K562 (cell line): Measurements from ENCODE around the gene GPRC5A. TPM values are rescaled to one million over a fixed set of nuclear protein-coding genes. Genes with fewer than 3 reads are reported as not detected.
A peak's percentile ranks its signal among the peaks of the same experiment; 100 is the strongest.

Source experiments
- CREM ChIP-seq: IDR thresholded peaks from 2 replicates; pipeline ENCODE4 v1.6.1; 2014; ENCODE audit warnings: antibody characterized with exemption, low read depth
- GATA2 ChIP-seq: sonication (generic); formaldehyde crosslinking; IDR thresholded peaks from 2 replicates; pipeline ENCODE4 v1.4.0; 2020; ENCODE audit warnings: mild to moderate bottlenecking, missing genetic modification reagents
- ILK ChIP-seq: fragments of 450-650 bp; IDR thresholded peaks from 2 replicates; pipeline ENCODE4 v1.6.1; 2016; ENCODE audit warnings: missing genetic modification characterization, low read depth, mild to moderate bottlenecking, missing compliant biosample characterization, moderate library complexity, borderline replicate concordance
- JUND ChIP-seq, 2 experiments: IDR thresholded peaks; 2 replicates in 1 of 2; 3 replicates in 1 of 2; pipeline ENCODE4 v1.6.1; 2011; ENCODE audit warnings: borderline replicate concordance in 2 of 2, low read depth in 2 of 2, low read length in 2 of 2, improper control_type of control experiment in 1 of 2, missing biosample characterization in 1 of 2, missing genetic modification characterization in 1 of 2, missing genetic modification reagents in 1 of 2
- L3MBTL2 ChIP-seq: fragments of 450-650 bp; IDR thresholded peaks from 2 replicates; pipeline ENCODE4 v1.6.1; 2016; ENCODE audit warnings: mild to moderate bottlenecking, moderate library complexity
- MYC ChIP-seq, 2 experiments: fragments of 250-450 bp in 1 of 2; sonication (Bioruptor Pico) in 1 of 2; IDR thresholded peaks; 2 replicates each; pipeline versions ENCODE4 v1.5.1 to v1.6.1; 2012 to 2021; ENCODE audit warnings: low read depth in 2 of 2, borderline replicate concordance in 1 of 2, improper control_type of control experiment in 1 of 2, low read length in 1 of 2, mild to moderate bottlenecking in 1 of 2, moderate library complexity in 1 of 2
- RBM22 ChIP-seq: fragments of 200-400 bp; formaldehyde crosslinking; IDR thresholded peaks from 2 replicates; pipeline ENCODE4 v1.6.1; 2018; ENCODE audit warnings: low read length, low read depth; ENCODE audit not compliant: poor library complexity, severe bottlenecking
- RNF2 ChIP-seq: sonication (generic); IDR thresholded peaks from 2 replicates; pipeline ENCODE4 v1.6.1; 2016
- SRF ChIP-seq, 2 experiments: fragments of 250-450, 450-650 bp in 1 of 2; sonication (Bioruptor Pico) in 1 of 2; sonication (generic) in 1 of 2; formaldehyde crosslinking; IDR thresholded peaks; 2 replicates each; pipeline versions ENCODE4 v1.5.0 to v1.5.1; 2020 to 2022; ENCODE audit warnings: mild to moderate bottlenecking in 1 of 2, missing genetic modification reagents in 1 of 2
- YY1 ChIP-seq, 3 experiments: IDR thresholded peaks; 2 replicates each; pipeline ENCODE4 v1.6.1; 2011; ENCODE audit warnings: low read length in 2 of 3, mild to moderate bottlenecking in 2 of 3, moderate library complexity in 2 of 3, borderline replicate concordance in 1 of 3, control low read depth in 1 of 3, low read depth in 1 of 3; ENCODE audit not compliant: insufficient read depth in 3 of 3, insufficient replicate concordance in 2 of 3, control insufficient read depth in 1 of 3, insufficient read length in 1 of 3; ENCODE audit errors: extremely low read depth in 1 of 3
- ZNF24 ChIP-seq: fragments of 450-650 bp; IDR thresholded peaks from 2 replicates; pipeline ENCODE4 v1.6.1; 2016
- polyA plus RNA-seq, 8 experiments: library from polyadenylated mRNA; depleted of rRNA in 4 of 8; stranded (reverse) in 5 of 8; unstranded in 3 of 8; fragments of >200 nt; fragmentation: Nextera tagmentation in 2 of 8; fragmentation: Illumina TruSeq in 1 of 8; extraction: Ambion mirVana in 2 of 8; extraction: Trizol in 1 of 8; gene quantifications; 2 replicates each; pipeline versions ENCODE4 v1.2.1 to v1.2.3, GENCODE V29; 2011 to 2014; ENCODE audit warnings: inconsistent platforms in 1 of 8, missing spikeins in 1 of 8
- total RNA-seq, 7 experiments: library from RNA; depleted of rRNA in 6 of 7; stranded (reverse); fragments of >200 nt in 6 of 7; fragmentation: Illumina TruSeq in 2 of 7; extraction: Trizol in 2 of 7; gene quantifications; 2 replicates each; pipeline versions ENCODE4 v1.2.1 to v1.2.3, GENCODE V29; 2011 to 2021; ENCODE audit warnings: low replicate concordance in 1 of 7
- TF ChIP-seq, protein P1 (sequence below): fragments of 450-650 bp; IDR thresholded peaks from 2 replicates; pipeline ENCODE4 v1.6.1; 2016
- TF ChIP-seq, protein P2 (sequence below), 3 experiments: fragments of 200-800 bp in 1 of 3; fragments of 250-450 bp in 1 of 3; fragments of 450-650 bp in 1 of 3; sonication (Bioruptor Pico) in 1 of 3; sonication (Bioruptor generic) in 1 of 3; formaldehyde crosslinking in 1 of 3; IDR thresholded peaks; 2 replicates each; pipeline versions ENCODE4 v1.6.1 to v1.8.0; 2016 to 2022; ENCODE audit warnings: mild to moderate bottlenecking in 2 of 3, missing genetic modification characterization in 2 of 3, missing compliant biosample characterization in 1 of 3, moderate library complexity in 1 of 3
- TF ChIP-seq, protein P3 (sequence below): fragments of 200-800 bp; sonication (Bioruptor generic); IDR thresholded peaks from 2 replicates; pipeline ENCODE4 v1.6.1; 2017; ENCODE audit warnings: missing genetic modification characterization, missing compliant biosample characterization

The GPRC5A gene
- total and polyA plus RNA-seq, 9 of the 15 experiments (the other 6 are each of a cell fraction or from before 2014, with no cell fraction given): 0.01 to 0.64 (median 0.08) TPM; not detected in 6

DNA sequence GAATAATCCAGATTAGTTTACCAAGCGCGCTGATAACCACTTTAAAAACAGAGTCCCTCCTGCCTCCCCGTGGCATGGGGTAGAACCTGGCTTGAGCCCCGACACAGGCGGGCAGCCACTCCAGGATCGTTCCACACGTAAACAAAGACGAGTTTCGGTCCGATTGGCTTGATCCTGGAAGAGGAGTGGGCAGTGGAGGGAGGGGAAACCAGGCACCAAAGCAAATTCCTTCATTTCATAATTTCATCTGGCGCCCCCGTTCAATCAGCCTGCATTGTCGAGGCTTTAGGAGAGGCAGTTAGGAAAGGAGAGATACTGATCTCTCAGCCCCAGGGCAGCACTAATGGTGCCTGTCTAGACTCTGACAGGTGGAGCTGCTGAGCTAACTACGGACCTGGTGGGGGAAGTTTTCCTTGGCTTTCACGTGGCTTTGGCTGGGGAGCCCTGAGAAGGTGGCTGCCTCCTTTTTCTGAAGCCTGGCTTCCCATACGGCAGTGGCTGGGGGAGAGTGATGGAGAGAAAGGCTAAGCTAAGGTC is 751 bp upstream of the GPRC5A start (continued):
- 0 out of 2 replicates have a peak, but pooled peaks have one; percentile 9 for TF ChIP-seq CREM
- TF ChIP-seq, protein P1, sequence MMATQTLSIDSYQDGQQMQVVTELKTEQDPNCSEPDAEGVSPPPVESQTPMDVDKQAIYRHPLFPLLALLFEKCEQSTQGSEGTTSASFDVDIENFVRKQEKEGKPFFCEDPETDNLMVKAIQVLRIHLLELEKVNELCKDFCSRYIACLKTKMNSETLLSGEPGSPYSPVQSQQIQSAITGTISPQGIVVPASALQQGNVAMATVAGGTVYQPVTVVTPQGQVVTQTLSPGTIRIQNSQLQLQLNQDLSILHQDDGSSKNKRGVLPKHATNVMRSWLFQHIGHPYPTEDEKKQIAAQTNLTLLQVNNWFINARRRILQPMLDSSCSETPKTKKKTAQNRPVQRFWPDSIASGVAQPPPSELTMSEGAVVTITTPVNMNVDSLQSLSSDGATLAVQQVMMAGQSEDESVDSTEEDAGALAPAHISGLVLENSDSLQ: peak; percentile 32; the same call in 1 of the 2 replicates
- 0 out of 2 replicates have a peak, but pooled peaks have one; percentile 8 for TF ChIP-seq JUND (IDR thresholded peaks at IDR 0.05; ENCODE audit: borderline replicate concordance, low read depth, low read length)
- TF ChIP-seq JUND (tag; IDR thresholded peaks at IDR 0.05; ENCODE audit: borderline replicate concordance, low read depth, low read length): no peak
- TF ChIP-seq ILK (tag): no peak
- TF ChIP-seq, protein P2, sequence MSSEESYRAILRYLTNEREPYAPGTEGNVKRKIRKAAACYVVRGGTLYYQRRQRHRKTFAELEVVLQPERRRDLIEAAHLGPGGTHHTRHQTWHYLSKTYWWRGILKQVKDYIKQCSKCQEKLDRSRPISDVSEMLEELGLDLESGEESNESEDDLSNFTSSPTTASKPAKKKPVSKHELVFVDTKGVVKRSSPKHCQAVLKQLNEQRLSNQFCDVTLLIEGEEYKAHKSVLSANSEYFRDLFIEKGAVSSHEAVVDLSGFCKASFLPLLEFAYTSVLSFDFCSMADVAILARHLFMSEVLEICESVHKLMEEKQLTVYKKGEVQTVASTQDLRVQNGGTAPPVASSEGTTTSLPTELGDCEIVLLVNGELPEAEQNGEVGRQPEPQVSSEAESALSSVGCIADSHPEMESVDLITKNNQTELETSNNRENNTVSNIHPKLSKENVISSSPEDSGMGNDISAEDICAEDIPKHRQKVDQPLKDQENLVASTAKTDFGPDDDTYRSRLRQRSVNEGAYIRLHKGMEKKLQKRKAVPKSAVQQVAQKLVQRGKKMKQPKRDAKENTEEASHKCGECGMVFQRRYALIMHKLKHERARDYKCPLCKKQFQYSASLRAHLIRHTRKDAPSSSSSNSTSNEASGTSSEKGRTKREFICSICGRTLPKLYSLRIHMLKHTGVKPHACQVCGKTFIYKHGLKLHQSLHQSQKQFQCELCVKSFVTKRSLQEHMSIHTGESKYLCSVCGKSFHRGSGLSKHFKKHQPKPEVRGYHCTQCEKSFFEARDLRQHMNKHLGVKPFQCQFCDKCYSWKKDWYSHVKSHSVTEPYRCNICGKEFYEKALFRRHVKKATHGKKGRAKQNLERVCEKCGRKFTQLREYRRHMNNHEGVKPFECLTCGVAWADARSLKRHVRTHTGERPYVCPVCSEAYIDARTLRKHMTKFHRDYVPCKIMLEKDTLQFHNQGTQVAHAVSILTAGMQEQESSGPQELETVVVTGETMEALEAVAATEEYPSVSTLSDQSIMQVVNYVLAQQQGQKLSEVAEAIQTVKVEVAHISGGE (CRISPR knock-in tag; IDR thresholded peaks at IDR 0.05): no peak
- no peak for TF ChIP-seq SRF (CRISPR knock-in tag; IDR thresholded peaks at IDR 0.05)
- TF ChIP-seq MYC (IDR thresholded peaks at IDR 0.05; ENCODE audit: low read depth, low read length): no peak
- no peak for TF ChIP-seq MYC (CRISPR knock-in tag; IDR thresholded peaks at IDR 0.05; ENCODE audit: borderline replicate concordance, low read depth)
- no peak for TF ChIP-seq RNF2
- TF ChIP-seq, protein P3, sequence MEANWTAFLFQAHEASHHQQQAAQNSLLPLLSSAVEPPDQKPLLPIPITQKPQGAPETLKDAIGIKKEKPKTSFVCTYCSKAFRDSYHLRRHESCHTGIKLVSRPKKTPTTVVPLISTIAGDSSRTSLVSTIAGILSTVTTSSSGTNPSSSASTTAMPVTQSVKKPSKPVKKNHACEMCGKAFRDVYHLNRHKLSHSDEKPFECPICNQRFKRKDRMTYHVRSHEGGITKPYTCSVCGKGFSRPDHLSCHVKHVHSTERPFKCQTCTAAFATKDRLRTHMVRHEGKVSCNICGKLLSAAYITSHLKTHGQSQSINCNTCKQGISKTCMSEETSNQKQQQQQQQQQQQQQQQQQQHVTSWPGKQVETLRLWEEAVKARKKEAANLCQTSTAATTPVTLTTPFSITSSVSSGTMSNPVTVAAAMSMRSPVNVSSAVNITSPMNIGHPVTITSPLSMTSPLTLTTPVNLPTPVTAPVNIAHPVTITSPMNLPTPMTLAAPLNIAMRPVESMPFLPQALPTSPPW (CRISPR knock-in tag): no peak
- no peak for TF ChIP-seq RBM22
- peak; percentile 55; the same call in 1 of the 2 replicates for TF ChIP-seq L3MBTL2
- peak; percentile 70 for TF ChIP-seq GATA2
- TF ChIP-seq YY1 (IDR thresholded peaks at IDR 0.05; ENCODE audit: borderline replicate concordance in 1 of 3, control insufficient read depth in 1 of 3, extremely low read depth in 1 of 3, insufficient read depth in 3 of 3, insufficient read length in 1 of 3, insufficient replicate concordance in 2 of 3, low read depth in 1 of 3, low read length in 2 of 3): peak in 1 of 3 experiments; percentile 40
- no peak for TF ChIP-seq ZNF24
